ENCODE results near the gene FARP1.

The FARP1 gene

GRCh38 chr13:98240974-98241373 is 98.1 kb downstream of the FARP1 start (continued):
- no peak for TF ChIP-seq MEIS1 (CRISPR knock-in tag; IDR thresholded peaks at IDR 0.05; ENCODE audit: borderline replicate concordance)

- H3K9me3 ChIP-seq (ENCODE audit: control insufficient read depth, insufficient read depth, low read depth, low read length): no peaks in the 10 kb centered on the region
- 0 out of 2 replicates have a peak, but pooled peaks have one; percentile 20 for TF ChIP-seq PRDM6 (tag by site-specific recombination; IDR thresholded peaks at IDR 0.05)
- no peak for TF ChIP-seq ZNF114 (tag by site-specific recombination; IDR thresholded peaks at IDR 0.05)
- CTCF ChIA-PET: no interaction called here
- POLR2A ChIA-PET: no interaction called here
- no peak overlapping the region for H3K4me3 ChIP-seq (ENCODE audit: low read depth, low read length)
- H3K27ac ChIP-seq (ENCODE audit: extremely low read depth, low read depth, low read length): no peak overlapping the region
- H3K4me1 ChIP-seq (ENCODE audit: control insufficient read depth, insufficient read depth, low read length): no peaks in the 10 kb centered on the region
- H3K36me3 ChIP-seq (ENCODE audit: control insufficient read depth in 2 of 2, insufficient read depth in 1 of 2, low read length in 2 of 2): no peaks in the 10 kb centered on the region
Observed at GRCh38 chr13:98241976-98242375, 99.1 kb downstream of the FARP1 start.

GRCh38 chr13:98242403-98242802 is 99.5 kb downstream of the FARP1 start:
- H3K27ac ChIP-seq (ENCODE audit: extremely low read depth, low read depth, low read length): no peak overlapping the region
- H3K36me3 ChIP-seq (ENCODE audit: control insufficient read depth in 2 of 2, insufficient read depth in 1 of 2, low read length in 2 of 2): no peaks in the 10 kb centered on the region
- POLR2A ChIA-PET: no interaction called here
- H3K4me1 ChIP-seq (ENCODE audit: control insufficient read depth, insufficient read depth, low read length): no peaks in the 10 kb centered on the region
- H3K9me3 ChIP-seq (ENCODE audit: control insufficient read depth, insufficient read depth, low read depth, low read length): no peaks in the 10 kb centered on the region
- CTCF ChIA-PET: no interaction called here
- H3K4me3 ChIP-seq (ENCODE audit: low read depth, low read length): no peak overlapping the region
- TF ChIP-seq ZNF121 (tag by site-specific recombination; IDR thresholded peaks at IDR 0.05) (peak; percentile 71), ZNF776 (tag by site-specific recombination; IDR thresholded peaks at IDR 0.05; ENCODE audit: borderline replicate concordance) (no peak), ZNF449 (tag by site-specific recombination; IDR thresholded peaks at IDR 0.05) (no peak), ZFP37 (tag by site-specific recombination; IDR thresholded peaks at IDR 0.05) (no peak)

GRCh38 chr13:98243929-98244272 is 101.0 kb downstream of the FARP1 start:
- POLR2A ChIA-PET: no interaction called here
- CTCF ChIA-PET: no interaction called here
- no peaks in the 10 kb centered on the region for H3K36me3 ChIP-seq (ENCODE audit: control insufficient read depth in 2 of 2, insufficient read depth in 1 of 2, low read length in 2 of 2)
- no peaks in the 10 kb centered on the region for H3K4me1 ChIP-seq (ENCODE audit: control insufficient read depth, insufficient read depth, low read length)
- no peak overlapping the region for H3K27ac ChIP-seq (ENCODE audit: extremely low read depth, low read depth, low read length)
- no peak for TF ChIP-seq ZBTB20 (tag by site-specific recombination; IDR thresholded peaks at IDR 0.05)
- TF ChIP-seq ZNF776 (tag by site-specific recombination; IDR thresholded peaks at IDR 0.05; ENCODE audit: borderline replicate concordance): no peak
- no peak for TF ChIP-seq ZNF184 (tag by site-specific recombination; IDR thresholded peaks at IDR 0.05)
- no peak for TF ChIP-seq HIC1 (tag by site-specific recombination; IDR thresholded peaks at IDR 0.05)
- no peak for TF ChIP-seq ZBTB44 (tag by site-specific recombination; IDR thresholded peaks at IDR 0.05)
- H3K9me3 ChIP-seq (ENCODE audit: control insufficient read depth, insufficient read depth, low read depth, low read length): no peaks in the 10 kb centered on the region
- H3K4me3 ChIP-seq (ENCODE audit: low read depth, low read length): no peak overlapping the region
